Measurements from ENCODE around the gene PRDM2.

- TF ChIP-seq CTCF (optimal IDR thresholded peaks at IDR 0.05 in 1 of 3, IDR thresholded peaks at IDR 0.05 in 1 of 3, conservative IDR thresholded peaks at IDR 0.05 in 1 of 3; ENCODE audit: extremely low read depth in 1 of 3, insufficient read depth in 2 of 3, low read length in 3 of 3) (no peak), EZH2 (IDR thresholded peaks at IDR 0.05; ENCODE audit: low read length) (no peak)
Measured at GRCh38 chr1:13799502-13800283, 99.7 kb downstream of the PRDM2 start.

All from keratinocyte (primary cell).